Inflammatory macrophage (primary cell): ENCODE measurements around the gene CAND2.
A peak's percentile ranks its signal among the peaks of the same experiment; 100 is the strongest.
"Not testable (repeated sequence)": the region's sequence is repeated elsewhere in the genome, so short reads cannot be mapped to it uniquely, and the experiment has no call there.

Experiments
- DNase-seq, 2 donors: peaks; one replicate each; pipeline ENCODE4 v3.0.0-alpha.2; 2020 to 2022

The CAND2 gene

DNA sequence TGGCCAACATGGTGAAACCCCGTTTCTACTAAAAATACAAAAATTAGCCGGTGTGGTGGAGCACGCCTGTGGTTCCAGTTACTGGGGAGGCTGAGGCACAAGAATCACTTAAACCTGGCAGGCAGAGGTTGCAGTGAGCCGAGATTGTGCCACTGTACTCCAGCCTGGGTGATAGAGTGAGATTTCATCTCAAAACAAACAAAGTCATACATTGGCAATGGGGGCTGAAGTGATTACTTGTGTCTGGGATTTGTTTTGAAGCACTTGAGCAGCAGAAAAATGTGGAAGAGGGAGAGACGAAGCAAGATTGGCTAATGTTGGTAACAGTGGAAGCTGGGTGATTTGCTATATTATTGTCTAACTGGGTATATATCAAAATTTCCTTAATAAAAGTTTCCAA lies 24.0 kb upstream of the CAND2 start:
- DNase-seq: no peak

DNA sequence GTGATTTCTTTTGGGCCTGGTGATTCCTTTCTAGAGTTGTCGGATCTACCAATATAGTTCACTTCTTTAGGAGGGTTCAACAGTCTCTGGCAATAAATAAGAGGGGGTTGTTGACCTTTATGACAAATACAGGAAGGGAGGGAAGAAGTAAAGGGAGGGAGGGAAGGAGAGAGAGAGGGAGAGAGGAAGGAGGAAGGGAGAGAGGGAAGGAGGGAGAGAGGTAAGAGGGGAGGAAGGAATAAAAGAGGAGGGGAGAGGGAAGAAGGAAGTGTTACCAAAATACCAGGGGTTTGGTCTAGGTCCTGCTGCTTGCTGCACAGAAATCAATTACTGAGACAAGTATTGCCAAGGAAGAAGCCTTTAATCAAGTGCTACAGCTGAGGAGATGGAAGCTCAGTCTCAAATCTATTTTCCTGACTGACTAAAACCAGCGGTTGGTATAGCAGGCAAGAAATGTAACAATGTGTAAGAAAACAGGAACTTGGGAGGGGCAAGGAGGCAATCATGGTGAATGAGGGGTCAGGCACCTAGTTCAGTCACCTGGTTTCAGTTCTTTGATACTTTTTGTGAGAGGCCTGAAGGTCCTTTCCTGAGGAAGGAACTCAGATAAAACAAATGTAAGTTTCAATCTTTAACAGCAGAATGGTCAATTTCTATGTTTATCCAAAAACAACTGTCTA lies 23.3 kb upstream of the CAND2 start:
- DNase-seq: no peak

DNA sequence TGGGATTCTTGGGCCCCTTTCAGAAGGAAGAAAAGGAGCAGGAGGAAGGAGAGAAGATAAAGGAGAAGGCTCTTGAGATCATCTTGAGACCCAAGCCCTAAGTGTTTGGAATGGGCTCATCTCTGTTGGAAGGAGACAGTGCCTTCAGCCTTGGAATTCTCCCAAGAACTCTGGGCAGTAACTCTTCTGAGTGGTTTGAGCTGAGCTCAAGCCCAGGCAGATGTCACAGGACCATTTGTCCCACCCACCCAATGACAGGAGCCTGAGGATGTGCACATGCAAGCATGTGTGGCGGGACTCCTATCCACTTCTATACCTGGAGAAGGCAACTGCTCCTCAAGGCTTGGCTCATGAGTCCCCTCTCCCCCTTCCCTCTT lies 22.8 kb upstream of the CAND2 start:
- no peak for DNase-seq

DNA sequence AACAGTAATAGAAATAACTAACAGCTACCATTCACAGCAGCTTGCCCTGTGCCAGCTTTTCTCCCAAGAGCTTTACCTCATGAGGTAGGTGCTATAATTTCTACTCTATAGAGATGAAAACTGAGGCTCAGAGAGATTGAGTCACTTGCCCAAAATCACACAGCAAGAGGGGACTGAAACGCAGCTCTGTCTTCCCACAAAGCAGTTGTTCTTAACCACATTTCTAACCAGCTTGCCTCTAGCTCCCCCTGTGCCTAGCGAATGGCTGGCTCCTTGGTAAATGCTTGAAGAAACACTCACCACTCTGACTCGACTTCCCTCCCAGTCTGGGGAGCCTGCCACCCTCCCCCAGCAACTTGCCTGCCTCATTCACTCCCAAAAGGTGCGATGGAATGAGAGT lies 21.9 kb upstream of the CAND2 start:
- DNase-seq: no peak

DNA sequence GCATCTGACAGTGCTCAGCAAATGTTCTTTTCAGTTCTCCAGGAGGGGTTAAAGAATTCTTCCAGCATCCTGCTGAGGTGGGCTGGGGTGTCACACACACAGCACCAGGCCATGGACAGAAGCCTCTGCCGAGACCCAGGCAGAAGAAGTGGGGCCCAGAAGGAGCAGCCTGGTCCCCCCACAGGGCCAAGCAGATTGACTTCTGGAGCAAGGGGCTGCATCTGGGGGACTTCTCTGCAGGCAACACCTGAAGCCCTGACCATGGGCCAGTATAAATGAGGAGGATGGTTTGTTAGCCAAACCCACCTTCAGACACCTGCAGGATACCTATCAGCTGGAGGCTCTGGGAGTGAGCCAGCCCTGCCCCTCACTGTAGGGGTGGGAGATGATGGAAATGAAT lies 21.3 kb upstream of the CAND2 start:
- DNase-seq: no peak

DNA sequence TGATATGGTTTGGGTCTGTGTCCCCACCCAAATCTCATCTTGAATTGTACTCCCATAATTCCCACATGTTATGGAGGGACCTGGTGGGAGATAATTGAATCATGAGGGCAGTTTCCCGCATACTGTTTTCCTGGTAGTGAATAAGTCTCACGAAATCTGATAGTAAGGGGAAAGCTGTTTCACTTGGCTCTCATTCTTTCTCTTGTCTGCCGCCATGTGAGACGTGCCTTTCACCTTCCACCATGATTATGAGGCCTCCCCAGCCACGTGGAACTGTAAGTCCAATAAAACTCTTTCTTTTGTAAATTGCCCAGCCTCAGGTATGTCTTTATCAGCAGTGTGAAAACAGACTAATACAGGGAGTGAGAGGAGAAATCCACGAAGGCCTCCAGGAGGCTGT lies 20.5 kb upstream of the CAND2 start:
- DNase-seq: not testable (repeated sequence)

DNA sequence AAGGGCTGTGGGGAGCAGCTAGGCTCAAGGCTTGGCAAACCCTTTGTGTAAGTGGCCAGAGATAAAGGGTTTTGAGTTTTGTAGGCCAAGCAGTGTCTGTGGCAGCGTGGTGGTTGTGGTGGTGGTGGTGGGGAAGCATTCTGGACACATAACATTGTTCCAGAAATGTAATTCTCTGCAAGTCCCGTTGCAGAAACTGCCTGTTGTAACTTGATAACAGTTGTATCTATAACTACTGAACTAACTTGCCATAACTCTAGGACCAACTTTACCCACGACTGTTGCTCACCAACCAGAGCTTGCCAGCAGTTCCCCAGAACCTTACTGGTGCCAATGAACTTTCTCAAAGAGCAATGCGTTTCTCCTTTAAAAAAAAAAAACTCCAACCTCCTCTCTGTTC lies 19.3 kb upstream of the CAND2 start:
- DNase-seq: no peak

DNA sequence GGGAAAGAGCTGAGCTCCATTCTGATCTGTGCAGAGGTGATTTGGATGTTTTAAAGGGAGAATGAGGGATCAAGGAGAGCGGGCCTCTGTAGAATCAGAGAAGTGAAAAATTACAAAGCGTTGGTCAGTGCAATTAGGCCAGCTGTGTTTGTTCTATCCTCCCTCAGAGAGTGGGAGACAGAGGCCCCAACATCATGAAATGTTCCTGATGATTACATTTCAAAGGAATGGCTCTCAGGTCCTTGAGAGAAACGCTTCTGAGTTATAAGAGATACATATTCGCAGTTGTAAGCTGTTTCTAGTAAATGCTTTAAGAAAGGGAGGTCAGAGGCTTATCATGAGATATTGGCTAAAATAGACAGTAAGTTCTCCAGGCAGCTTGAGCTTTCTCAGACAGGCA lies 15.7 kb upstream of the CAND2 start:
- DNase-seq: no peak

DNA sequence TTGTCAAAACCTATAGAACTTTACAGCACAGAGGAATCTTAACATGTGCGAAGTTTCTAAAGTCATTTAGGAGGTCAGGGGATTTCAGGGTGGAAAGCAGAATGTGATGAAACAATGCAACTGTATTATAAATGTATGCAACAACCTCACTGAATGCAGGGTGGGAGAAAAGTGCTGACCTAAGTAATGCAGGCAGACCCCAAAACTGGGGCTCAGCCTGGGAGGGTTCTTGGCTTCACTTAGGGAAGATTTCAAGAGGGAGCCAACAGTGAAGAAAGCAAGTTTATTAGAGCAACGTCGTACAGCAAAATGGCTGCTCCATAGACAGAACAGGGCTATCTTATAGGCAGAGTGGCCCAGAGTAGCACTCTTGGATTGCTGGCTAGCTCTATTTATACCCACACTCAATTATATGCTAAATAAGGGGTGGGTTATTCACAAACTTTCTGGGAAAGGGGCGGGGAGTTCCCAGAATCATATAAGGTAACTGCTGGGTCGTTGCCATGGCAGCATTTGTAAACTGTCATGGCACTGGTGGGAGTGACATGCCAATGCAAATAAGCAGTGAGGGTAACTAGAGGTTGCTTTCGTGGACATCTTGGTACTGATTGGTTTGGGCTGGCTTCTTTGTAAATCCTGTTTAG lies 14.2 kb upstream of the CAND2 start:
- no peak for DNase-seq

DNA sequence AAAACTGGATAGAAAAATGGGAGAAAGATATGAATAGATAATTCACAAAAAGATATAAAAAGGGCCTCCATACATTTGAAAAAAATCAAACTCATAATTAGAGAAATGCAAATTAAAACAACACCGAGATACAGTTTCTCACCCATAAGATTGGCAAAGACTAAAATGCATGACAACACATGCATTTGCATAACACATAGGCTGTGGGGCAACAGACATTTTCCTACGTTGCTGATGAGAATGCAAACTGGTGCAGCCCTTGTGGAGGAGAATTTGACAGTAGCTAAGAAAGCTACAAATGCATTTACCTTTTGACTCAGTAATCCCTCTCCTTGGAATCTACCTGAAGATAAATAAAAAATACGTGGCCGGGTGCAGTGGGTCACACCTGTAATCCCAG lies 11.4 kb upstream of the CAND2 start:
- no peak for DNase-seq

DNA sequence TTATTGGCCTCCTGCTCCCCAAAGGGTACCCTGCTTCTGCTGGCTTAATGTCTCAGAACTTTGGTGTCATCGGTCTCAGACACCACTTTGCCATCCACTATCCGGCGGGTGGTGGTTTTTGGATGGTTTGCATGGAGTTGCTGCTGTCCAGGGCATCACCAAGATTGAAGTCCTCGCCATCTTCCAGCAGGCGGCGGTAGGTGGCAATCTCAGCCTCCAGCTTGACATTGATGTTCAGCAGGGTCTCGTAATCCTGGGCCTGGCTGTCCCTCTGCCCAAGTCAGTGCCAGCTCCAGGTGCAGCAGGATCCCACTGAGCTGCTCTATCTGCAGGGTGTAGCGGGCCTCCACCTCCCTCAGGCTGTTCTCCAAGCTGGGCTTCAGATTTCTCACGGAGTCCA lies 9.1 kb upstream of the CAND2 start:
- DNase-seq: peak; percentile 36 to 42

DNA sequence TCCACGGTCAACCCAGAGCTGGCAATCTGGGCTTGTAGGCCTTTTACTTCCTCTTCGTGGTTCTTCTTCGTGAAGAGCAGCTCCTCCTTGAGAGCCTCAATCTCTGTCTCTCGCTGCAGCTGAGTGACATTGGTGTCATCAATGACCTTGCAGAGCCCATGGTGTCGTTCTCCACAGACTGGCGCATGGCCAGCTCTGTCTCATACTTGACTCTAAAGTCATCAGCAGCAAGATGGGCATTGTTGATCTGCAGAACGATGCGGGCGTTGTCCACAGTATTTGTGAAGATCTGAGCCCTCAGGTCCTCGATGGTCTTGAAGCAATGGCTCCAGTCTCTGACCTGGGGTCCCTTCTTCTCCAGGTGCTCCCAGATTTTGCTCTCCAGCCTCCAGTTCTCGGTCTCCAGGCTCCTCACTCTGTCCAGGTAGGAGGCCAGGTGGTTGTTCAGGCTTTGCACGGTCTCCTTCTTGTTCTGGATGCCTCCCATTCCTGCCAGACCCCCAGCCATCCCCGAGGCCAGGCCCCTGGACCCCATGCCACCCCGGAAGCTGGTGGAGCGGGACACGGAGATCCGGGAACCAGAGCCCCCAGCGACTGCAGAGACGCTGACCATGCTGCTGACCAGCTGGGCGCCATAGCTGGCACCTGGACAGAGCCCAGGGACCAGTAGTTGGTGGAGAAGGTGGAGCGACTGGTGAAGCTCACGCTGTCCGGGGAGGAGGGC lies 8.4 kb upstream of the CAND2 start:
- not testable (repeated sequence) for DNase-seq

DNA sequence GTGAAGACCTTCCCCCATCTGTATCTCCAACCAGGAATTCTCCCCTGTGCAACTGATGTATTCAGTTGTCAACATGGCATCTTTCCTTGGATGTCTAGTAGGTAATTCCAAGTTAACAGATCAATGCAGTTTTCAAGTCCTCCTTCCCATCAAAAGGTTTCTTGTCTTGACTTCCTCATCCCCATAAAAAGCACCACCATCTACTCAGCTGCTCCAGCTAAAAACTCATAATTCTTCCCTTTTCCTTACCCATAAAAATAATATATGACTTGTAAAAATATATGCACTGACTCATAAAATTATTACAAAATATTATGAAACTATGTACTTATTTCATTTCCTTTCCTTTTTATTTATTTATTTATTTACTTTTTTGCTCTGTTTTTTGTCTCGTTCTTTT lies 5.0 kb upstream of the CAND2 start:
- peak in 1 of 2 donors; percentile 16 for DNase-seq

DNA sequence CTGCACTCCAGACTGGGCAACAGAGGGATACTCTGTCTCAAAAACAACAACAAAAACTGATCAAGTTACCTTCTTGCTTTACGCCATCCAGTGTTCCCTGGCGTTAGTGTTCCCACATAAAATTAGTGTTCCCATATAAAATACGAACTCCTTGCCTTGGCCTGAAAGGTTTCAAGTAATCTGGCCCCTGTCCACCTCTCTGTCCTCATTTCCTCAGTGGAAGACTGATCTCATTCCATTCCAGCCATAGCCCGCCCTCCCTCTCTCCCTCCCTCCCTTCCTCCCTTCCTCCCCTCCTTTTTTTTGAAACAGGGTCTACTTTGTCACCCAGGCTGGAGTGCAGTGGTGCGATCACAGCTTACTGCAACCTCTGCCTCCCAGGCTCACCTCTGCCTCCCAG lies 2.8 kb upstream of the CAND2 start:
- DNase-seq: no peak

DNA sequence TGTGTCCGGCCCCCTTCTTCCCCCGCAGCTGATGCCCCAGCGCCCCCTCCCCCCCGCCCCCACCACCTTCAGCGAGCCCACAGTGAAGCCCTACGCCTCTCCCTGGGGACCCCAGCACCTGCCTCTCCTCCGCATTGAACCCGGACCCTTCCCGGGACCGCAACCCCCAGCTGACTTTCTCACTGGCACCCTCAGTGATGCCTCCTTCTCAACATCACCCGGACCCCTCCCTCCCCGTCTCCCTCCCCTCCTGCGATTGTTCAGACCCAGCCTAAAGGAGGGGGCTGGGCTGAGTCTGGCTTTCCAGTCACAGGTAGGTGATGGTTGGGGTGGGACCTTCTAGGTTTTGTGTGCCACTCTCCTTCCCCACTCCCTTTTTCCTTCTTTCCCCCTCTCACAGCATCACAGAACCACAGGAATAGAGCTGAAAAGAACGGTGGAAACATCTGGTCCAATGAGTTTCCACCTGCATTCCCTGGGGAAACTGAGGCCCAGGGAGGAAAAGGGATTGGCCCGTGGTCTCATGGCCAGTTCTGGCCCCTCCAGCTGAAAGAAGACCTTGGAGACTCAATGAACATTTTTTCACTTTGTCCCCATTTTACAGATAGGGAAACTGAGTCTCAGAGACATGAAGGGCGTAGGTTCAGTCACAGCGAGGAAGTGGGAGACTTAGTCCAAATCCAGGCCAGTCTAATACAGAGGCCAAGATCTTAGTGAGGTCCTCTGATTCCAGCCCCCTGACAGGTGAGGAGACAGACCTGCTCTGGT lies 828 bp downstream of the CAND2 start:
- DNase-seq: no peak

DNA sequence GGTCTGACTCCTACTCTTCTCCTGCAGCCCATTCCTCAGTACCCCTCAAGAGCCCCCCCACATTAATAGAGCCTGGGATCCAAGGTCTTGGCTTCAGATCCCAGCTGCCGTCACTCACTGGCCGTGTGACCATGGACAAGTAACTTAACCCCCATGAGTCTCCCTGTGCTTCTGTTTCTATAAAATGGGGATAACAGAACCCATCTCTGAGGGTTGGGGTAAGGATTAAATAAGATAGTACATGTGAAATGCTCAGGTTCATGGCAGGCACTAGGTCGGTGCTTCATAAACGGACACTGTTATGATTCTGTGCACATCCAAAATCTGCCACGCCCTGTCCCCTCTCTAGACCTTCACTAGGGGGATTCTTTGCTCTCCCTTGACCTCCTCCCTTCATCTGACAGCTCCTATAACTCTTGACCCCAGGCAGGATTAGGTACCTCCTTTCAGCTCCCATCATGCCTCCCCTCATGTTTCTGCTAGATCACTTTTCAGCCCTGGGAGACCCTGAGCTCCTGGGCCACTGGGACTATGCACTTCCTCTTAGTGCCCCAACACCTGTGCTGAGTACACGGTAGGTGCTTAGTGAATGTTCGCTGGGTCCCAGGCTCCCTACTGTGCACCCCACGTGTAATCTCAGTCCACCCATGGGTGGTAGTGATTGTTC lies 1.5 kb downstream of the CAND2 start:
- DNase-seq: no peak

DNA sequence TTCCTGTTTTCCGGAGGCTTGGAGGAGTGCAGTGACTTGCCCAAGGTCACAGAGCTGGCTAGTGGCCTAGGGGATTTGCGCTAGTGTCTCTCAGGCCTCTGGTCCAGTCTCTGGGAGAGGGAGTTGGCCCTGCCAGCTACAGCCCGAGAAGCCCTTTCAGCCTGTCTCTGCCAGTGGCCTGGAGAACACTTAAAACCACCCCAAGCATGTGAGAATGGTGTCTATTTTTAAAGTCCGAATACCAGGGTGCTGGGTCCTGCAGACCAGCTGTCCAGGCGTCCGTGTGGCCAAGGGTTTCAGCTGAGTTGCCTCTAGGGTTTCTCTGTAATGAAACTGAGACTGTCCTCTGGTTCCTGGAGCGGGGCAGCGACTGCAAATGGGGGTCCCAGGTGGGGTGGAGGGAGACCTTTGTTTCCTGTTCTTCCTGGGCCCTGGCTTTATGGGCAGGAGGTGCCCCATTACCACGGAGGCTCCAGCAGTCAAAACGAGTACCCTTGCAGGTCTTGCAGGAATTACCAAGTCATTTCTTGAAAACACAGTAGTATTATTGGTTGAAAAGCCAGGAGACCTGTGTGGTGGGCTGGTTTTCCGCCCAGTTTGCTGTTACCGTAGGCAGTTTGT lies 2.2 kb downstream of the CAND2 start:
- no peak for DNase-seq

DNA sequence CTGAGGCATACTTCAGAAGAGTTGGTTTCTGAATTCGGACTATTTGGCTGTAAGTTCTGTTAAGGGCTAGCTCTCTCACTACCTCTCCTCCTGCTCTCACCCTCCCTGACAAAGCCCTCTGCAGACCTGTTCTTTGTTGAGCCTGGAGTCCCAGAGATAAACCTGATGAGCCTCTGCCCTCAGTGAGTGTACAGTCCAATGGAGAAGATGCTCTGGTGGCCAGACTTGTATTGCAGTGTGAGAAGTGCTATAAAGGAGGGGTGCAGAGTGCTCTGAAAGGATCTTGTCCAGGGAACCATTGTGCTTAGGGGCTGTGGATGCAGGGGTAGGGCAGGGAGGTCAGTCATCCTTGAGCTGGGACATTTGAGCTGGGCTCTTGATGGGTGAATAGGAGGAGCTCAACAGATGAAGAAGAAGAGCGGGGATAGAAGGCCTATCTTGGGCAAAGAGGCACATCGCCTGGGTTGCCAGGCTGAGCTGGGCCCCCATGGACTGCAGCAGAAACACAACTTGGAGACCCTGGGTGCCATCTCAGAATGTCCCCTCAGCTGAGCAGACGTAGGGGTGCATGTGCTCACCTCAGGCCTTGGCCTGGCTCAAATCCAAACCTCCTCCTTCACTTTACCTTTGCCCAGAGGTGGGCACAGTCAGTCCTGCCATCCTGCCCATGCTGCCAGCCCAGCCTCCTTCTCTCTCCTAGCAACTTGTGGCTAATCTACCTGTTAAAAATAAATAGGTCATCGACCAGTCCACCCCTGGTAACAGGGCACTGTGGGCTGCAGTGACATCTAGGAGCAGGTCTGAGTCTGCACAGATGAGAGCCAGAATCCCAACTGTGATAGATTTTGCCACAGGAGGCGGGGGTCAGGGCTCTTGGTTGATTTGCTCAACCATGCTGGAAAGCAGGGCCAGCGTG lies 3.3 kb downstream of the CAND2 start:
- no peak for DNase-seq

DNA sequence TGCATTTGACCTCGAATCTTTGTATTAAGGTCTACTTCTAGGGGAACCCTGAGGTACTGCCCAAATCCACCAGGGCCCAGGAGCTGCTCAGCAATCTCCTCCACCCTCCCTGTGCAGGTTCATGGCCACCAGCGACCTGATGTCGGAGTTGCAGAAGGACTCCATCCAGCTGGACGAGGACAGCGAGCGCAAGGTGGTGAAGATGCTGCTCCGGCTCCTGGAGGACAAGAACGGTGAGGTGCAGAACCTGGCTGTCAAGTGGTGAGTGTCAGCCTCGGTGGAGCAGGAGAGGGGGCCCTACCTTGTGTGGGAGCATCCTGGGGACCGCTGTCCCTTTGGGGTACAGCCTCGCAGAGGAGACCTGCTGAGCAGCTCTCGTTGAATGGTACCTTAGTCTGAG lies 6.9 kb downstream of the CAND2 start:
- no peak for DNase-seq

DNA sequence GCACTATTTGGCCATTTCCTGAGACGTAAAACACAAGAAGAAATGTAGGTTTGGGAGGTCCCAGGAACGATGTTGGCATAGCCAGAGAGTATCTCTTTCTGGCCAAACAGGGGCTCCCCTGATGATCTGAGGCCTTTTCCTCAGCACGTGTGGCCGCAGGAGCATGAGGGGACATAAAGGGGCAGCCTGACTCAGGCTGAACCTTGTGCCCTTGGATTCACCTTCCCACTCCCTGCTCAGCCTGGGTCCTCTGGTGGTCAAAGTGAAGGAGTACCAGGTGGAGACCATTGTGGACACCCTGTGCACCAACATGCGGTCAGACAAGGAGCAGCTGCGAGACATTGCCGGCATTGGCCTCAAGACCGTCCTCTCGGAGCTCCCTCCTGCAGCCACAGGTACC lies 10.6 kb downstream of the CAND2 start:
- DNase-seq: no peak
